Trophoblast cell (in vitro differentiated cells and primary cell): ENCODE data around the gene HECW1.

Experiments
- DNase-seq, 2 donors: peaks; one replicate each; pipeline ENCODE4 v3.0.0-alpha.2; 2016
- H2AFZ ChIP-seq: 2 replicates; pipeline ENCODE4 v1.6.1; 2013; ENCODE audit warnings: low read length, moderate library complexity, mild to moderate bottlenecking; ENCODE audit not compliant: insufficient read depth, poor library complexity
- H2AK5ac ChIP-seq: 2 replicates; pipeline ENCODE4 v1.6.1; 2013; ENCODE audit warnings: mild to moderate bottlenecking, low read length
- H2BK120ac ChIP-seq: 2 replicates; pipeline ENCODE4 v1.6.1; 2013; ENCODE audit warnings: low read length, mild to moderate bottlenecking, moderate library complexity; ENCODE audit not compliant: insufficient read depth, poor library complexity
- H2BK12ac ChIP-seq: 2 replicates; pipeline ENCODE4 v1.6.1; 2013; ENCODE audit warnings: mild to moderate bottlenecking, low read length, moderate library complexity
- H2BK5ac ChIP-seq: 2 replicates; pipeline ENCODE4 v1.6.1; 2013; ENCODE audit warnings: low read length, low read depth, moderate library complexity, mild to moderate bottlenecking; ENCODE audit not compliant: poor library complexity
- H3K14ac ChIP-seq: 2 replicates; pipeline ENCODE4 v1.6.1; 2013; ENCODE audit warnings: mild to moderate bottlenecking, low read length
- H3K18ac ChIP-seq: 2 replicates; pipeline ENCODE4 v1.6.1; 2013; ENCODE audit warnings: mild to moderate bottlenecking, low read length
- H3K23ac ChIP-seq: 2 replicates; pipeline ENCODE4 v1.6.1; 2013; ENCODE audit warnings: low read length
- H3K27ac ChIP-seq: 2 replicates; pipeline ENCODE4 v1.5.1; 2013; ENCODE audit warnings: low read depth, mild to moderate bottlenecking, inconsistent platforms, low read length, moderate library complexity
- H3K27me3 ChIP-seq: 2 replicates; pipeline ENCODE4 v1.6.1; 2013; ENCODE audit warnings: inconsistent platforms, mild to moderate bottlenecking, low read length, moderate library complexity; ENCODE audit not compliant: insufficient read depth
- H3K36me3 ChIP-seq, 2 experiments: 1 replicate in 1 of 2; 2 replicates in 1 of 2; pipeline ENCODE4 v1.6.1; 2013; ENCODE audit warnings: low read length in 2 of 2, mild to moderate bottlenecking in 2 of 2, moderate library complexity in 1 of 2; ENCODE audit not compliant: insufficient read depth in 2 of 2, control insufficient read depth in 1 of 2
- H3K4ac ChIP-seq: 2 replicates; pipeline ENCODE4 v1.6.1; 2013; ENCODE audit warnings: low read depth, mild to moderate bottlenecking, low read length, moderate library complexity
- H3K4me1 ChIP-seq, 2 experiments: 1 replicate in 1 of 2; 2 replicates in 1 of 2; pipeline ENCODE4 v1.6.1; 2013; ENCODE audit warnings: low read length in 2 of 2, mild to moderate bottlenecking in 2 of 2, moderate library complexity in 1 of 2; ENCODE audit not compliant: insufficient read depth in 2 of 2, control insufficient read depth in 1 of 2
- H3K4me2 ChIP-seq: 2 replicates; pipeline ENCODE4 v1.6.1; 2013; ENCODE audit warnings: inconsistent platforms, mild to moderate bottlenecking, low read length, moderate library complexity
- H3K4me3 ChIP-seq: 2 replicates; pipeline ENCODE4 v1.5.1; 2013; ENCODE audit warnings: mild to moderate bottlenecking, low read depth, low read length, inconsistent platforms
- H3K79me1 ChIP-seq: one replicate; pipeline ENCODE4 v1.6.1; 2013; ENCODE audit warnings: low read length
- H3K79me2 ChIP-seq: 2 replicates; pipeline ENCODE4 v1.6.1; 2013; ENCODE audit warnings: low read length, mild to moderate bottlenecking; ENCODE audit not compliant: control insufficient read depth, insufficient read depth, poor library complexity
- H3K9ac ChIP-seq: 2 replicates; pipeline ENCODE4 v1.6.1; 2013; ENCODE audit warnings: mild to moderate bottlenecking, low read length
- H3K9me3 ChIP-seq: 2 replicates; pipeline ENCODE4 v1.6.1; 2013; ENCODE audit warnings: low read depth, mild to moderate bottlenecking, control low read depth, inconsistent platforms, low read length; ENCODE audit not compliant: insufficient read depth
- H4K12ac ChIP-seq: 2 replicates; pipeline ENCODE4 v1.6.1; 2013; ENCODE audit warnings: low read depth, mild to moderate bottlenecking, low read length, moderate library complexity
- H4K8ac ChIP-seq: 2 replicates; pipeline ENCODE4 v1.6.1; 2013; ENCODE audit warnings: low read depth, mild to moderate bottlenecking, low read length, moderate library complexity
- H4K91ac ChIP-seq: one replicate; pipeline ENCODE4 v1.6.1; 2013; ENCODE audit warnings: low read depth, mild to moderate bottlenecking, low read length, moderate library complexity
- WGBS: extraction: QIAGEN DNeasy Blood & Tissue Kit; methylation state at CpG from one replicate; pipeline ENCODE4 v1.1.7; 2013; ENCODE audit warnings: missing lambda C conversion rate; ENCODE audit not compliant: insufficient read length, insufficient coverage; ENCODE audit errors: extremely low coverage; 5-methylcytosine and 5-hydroxymethylcytosine counted together

HECW1 gene

DNA sequence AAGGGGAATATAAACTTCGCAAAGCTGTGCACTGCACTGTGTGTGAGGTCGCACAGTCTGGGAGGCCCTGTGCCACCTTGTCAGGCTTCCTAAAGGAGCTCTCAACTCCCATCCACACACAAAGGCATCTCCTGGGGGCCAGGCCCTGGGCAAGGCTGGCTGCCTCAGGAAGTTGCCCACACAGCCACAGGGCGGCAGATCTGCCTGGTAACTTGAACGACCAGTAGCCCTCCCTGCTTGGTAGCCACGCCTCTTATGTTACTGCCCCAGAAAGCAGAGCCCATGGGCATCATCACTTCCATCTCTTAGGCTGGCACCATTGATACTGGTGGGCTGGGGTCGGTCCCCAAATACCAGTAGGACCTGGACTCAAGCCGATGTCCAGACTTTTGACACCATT, 82.8 kb downstream of the HECW1 start:
- H3K79me1 ChIP-seq, result no peaks in the 10 kb centered on the region

DNA sequence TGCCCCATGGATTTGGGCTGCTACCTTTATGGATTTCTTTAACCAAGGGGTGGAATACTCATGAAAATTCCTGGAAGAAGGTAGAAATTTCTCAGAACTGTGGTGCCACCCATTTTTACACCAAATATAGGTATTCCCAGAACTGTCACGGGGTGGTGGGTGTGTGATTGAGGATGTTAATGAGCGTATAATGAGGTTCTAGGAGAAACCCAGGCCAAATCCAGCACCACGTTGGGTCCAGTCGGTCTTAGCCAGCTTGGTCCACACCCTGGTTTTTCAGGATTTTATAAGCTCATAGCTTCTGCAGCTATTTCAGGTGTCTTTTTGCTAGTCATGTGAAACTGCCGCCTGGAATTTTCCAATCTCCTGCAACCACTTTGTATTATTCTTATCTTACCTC, 83.3 kb downstream of the HECW1 start:
- no peaks in the 10 kb centered on the region for H3K27me3 ChIP-seq
- no peak overlapping the region for H3K4ac ChIP-seq
- H3K79me2 ChIP-seq, result no peaks in the 10 kb centered on the region
- DNase-seq, result no peak
- no peak overlapping the region for H2BK12ac ChIP-seq
- H3K18ac ChIP-seq, result no peak overlapping the region
- H3K27ac ChIP-seq, result no peak overlapping the region
- H3K4me1 ChIP-seq, result peaks cover 3 to 6% of the 10 kb centered on the region in 2 experiments
- no peak overlapping the region for H3K14ac ChIP-seq
- H2AK5ac ChIP-seq, result no peak overlapping the region
- WGBS, result no CpG with 5 or more reads among the region's 5 CpGs
- peaks cover 4% of the 10 kb centered on the region for H3K9me3 ChIP-seq
- H3K79me1 ChIP-seq, result no peaks in the 10 kb centered on the region
- H2BK5ac ChIP-seq, result no peak overlapping the region
- H3K36me3 ChIP-seq, result no peaks in the 10 kb centered on the region
- H4K12ac ChIP-seq, result no peak overlapping the region
- no peak overlapping the region for H3K23ac ChIP-seq
- H2BK120ac ChIP-seq, result no peak overlapping the region
- no peak overlapping the region for H2AFZ ChIP-seq
- H3K9ac ChIP-seq, result no peak overlapping the region
- H4K91ac ChIP-seq, result no peak overlapping the region
- no peak overlapping the region for H3K4me3 ChIP-seq
- H4K8ac ChIP-seq, result no peak overlapping the region
- H3K4me2 ChIP-seq, result no peak overlapping the region

More for the DNA sequence above, 82.8 kb downstream of the HECW1 start:
- Histone ChIP-seq H4K91ac (no peak overlapping the region), H4K12ac (no peak overlapping the region), H3K9ac (no peak overlapping the region), H2BK12ac (no peak overlapping the region), H2AK5ac (no peak overlapping the region), H3K14ac (no peak overlapping the region), H3K27me3 (no peaks in the 10 kb centered on the region), H2BK5ac (no peak overlapping the region), H3K27ac (no peak overlapping the region), H3K18ac (no peak overlapping the region), H3K4me2 (no peak overlapping the region), H3K4me3 (no peak overlapping the region), H2AFZ (no peak overlapping the region), H3K79me2 (no peaks in the 10 kb centered on the region), H3K4me1 (peaks cover 3 to 6% of the 10 kb centered on the region in 2 experiments), H3K9me3 (peaks cover 4% of the 10 kb centered on the region), H3K4ac (no peak overlapping the region), H4K8ac (no peak overlapping the region), H3K36me3 (no peaks in the 10 kb centered on the region), H2BK120ac (no peak overlapping the region), H3K23ac (no peak overlapping the region)
- WGBS, result no CpG with 5 or more reads among the region's 7 CpGs
- no peak for DNase-seq

DNA sequence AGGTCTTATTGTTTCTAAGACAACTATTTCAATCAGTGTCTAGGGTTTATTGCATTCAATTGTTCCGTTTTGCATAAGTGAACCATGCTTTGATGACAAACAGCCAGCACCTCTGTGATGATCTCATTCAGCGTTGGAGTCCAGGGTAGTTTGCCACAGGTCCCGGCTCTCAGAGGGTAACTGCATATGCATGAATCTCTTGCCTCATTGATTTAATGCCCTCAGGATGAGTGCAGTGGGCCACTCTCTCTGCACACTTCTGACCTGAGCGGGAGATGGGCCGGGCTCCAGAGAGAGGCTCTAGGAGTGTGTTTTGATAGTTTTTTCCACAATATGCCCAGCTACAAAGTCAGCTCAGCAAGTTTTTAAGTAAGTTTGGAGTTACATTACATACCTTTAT, 83.9 kb downstream of the HECW1 start:
- no peak overlapping the region for H2AK5ac ChIP-seq
- H4K12ac ChIP-seq, result no peak overlapping the region

DNA sequence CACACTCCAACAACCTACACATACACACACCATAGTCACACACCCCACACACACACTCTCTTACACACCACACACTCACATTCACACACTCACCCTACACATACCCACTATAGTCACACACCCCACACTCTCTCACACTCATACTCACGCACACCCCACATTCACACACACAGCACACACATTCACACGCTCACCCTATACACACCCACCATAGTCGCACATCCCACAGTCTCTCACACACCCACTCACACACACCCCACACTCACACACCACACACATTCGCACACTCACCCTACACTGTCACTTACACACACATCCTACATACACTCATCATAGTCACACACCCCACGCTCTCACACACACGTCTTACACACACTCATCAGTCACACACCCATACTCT, 85.6 kb downstream of the HECW1 start:
- Histone ChIP-seq H3K9ac (no peak overlapping the region), H2BK12ac (no peak overlapping the region), H2BK120ac (no peak overlapping the region), H3K4me1 (peaks cover 3 to 6% of the 10 kb centered on the region in 2 experiments), H4K8ac (no peak overlapping the region), H3K27ac (no peak overlapping the region), H3K4ac (no peak overlapping the region), H2BK5ac (no peak overlapping the region), H3K79me1 (no peaks in the 10 kb centered on the region), H2AFZ (no peak overlapping the region), H4K12ac (no peak overlapping the region), H3K79me2 (no peaks in the 10 kb centered on the region), H3K18ac (no peak overlapping the region), H3K14ac (no peak overlapping the region), H3K4me2 (no peak overlapping the region), H4K91ac (no peak overlapping the region), H3K23ac (no peak overlapping the region), H3K4me3 (peak overlapping the region; percentile 11), H3K9me3 (peaks cover 4% of the 10 kb centered on the region), H3K27me3 (no peaks in the 10 kb centered on the region), H3K36me3 (no peaks in the 10 kb centered on the region), H2AK5ac (no peak overlapping the region)
- WGBS, result 100% methylated on average over 6 of the region's 6 CpGs
- no peak for DNase-seq

More for the DNA sequence above, 83.9 kb downstream of the HECW1 start:
- Histone ChIP-seq H4K8ac (no peak overlapping the region), H3K4ac (no peak overlapping the region), H3K23ac (no peak overlapping the region), H3K14ac (no peak overlapping the region), H2AFZ (no peak overlapping the region), H3K79me2 (no peaks in the 10 kb centered on the region), H3K4me3 (no peak overlapping the region), H2BK120ac (no peak overlapping the region), H3K18ac (no peak overlapping the region), H2BK5ac (no peak overlapping the region), H3K9ac (no peak overlapping the region), H4K91ac (no peak overlapping the region), H3K36me3 (no peaks in the 10 kb centered on the region), H3K27ac (no peak overlapping the region), H3K27me3 (no peaks in the 10 kb centered on the region), H3K4me2 (no peak overlapping the region), H2BK12ac (no peak overlapping the region), H3K9me3 (peaks cover 4% of the 10 kb centered on the region), H3K79me1 (no peaks in the 10 kb centered on the region), H3K4me1 (peaks cover 3 to 6% of the 10 kb centered on the region in 2 experiments)
- WGBS, result no CpG with 5 or more reads among the region's 5 CpGs
- no peak for DNase-seq
